SK-N-SH treated with all-trans-retinoic acid at 6 μM for 48 hours (cell line): ENCODE data around the gene TTC39A.

Experiments
- ARNTL ChIP-seq: fragments of 450-650 bp; formaldehyde crosslinking; IDR thresholded peaks from 2 replicates; pipeline ENCODE4 v1.5.0; 2020; ENCODE audit warnings: low read depth, mild to moderate bottlenecking, moderate library complexity, borderline replicate concordance
- CSDC2 ChIP-seq: fragments of 250-450 bp; sonication (Bioruptor Pico); IDR thresholded peaks from 2 replicates; pipeline ENCODE4 v1.5.0; 2020; ENCODE audit warnings: mild to moderate bottlenecking, moderate library complexity
- ESRRG ChIP-seq: fragments of 250-450 bp; sonication (Bioruptor Pico); IDR thresholded peaks from 2 replicates; pipeline ENCODE4 v1.6.1; 2021; ENCODE audit warnings: mild to moderate bottlenecking
- PATZ1 ChIP-seq: fragments of 250-450 bp; sonication (Bioruptor Pico); IDR thresholded peaks from 2 replicates; pipeline ENCODE4 v1.8.0; 2020; ENCODE audit warnings: mild to moderate bottlenecking, moderate library complexity, borderline replicate concordance
- PPARA ChIP-seq: fragments of 250-450 bp; sonication (Bioruptor Pico); IDR thresholded peaks from 2 replicates; pipeline ENCODE4 v1.5.0; 2020; ENCODE audit warnings: mild to moderate bottlenecking, borderline replicate concordance
- RARB ChIP-seq: fragments of 250-450 bp; sonication (Bioruptor Pico); IDR thresholded peaks from 2 replicates; pipeline ENCODE4 v1.8.0; 2021; ENCODE audit warnings: mild to moderate bottlenecking, moderate library complexity

- no peak for TF ChIP-seq RARB (CRISPR knock-in tag)
- no peak for TF ChIP-seq PPARA (CRISPR knock-in tag)
- TF ChIP-seq ESRRG (CRISPR knock-in tag): no peak
- TF ChIP-seq PATZ1 (CRISPR knock-in tag): no peak
- no peak for TF ChIP-seq ARNTL (CRISPR knock-in tag)
- TF ChIP-seq CSDC2: no peak
These were observed 7.8 kb downstream of the TTC39A start for GRCh38 chr1:51322417-51323101.
